ENCODE data around the gene GPR25. TPM values are rescaled to one million over a fixed set of nuclear protein-coding genes. Genes with fewer than 3 reads are reported as not detected.

The GPR25 gene
- total RNA-seq, 1 experiment from 2014 or later, result not detected

DNA sequence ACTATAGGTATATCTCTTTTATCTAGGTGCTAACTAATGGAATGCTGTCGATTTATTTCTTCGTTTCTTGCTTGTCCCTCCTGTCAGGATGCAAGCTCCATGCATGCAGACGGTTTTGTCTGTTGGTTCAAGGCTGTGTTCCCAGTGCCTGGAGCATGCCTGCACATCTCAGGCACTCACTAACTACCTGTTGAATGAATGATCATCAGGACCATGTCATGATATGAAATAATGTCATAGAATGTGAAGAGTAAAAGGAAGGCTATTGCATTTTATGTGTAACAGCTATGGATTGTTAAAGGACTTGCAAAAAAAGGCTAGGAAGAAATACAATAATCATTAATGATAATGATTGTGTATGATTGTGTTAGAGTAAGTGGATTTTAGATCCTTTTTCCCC lies 4.2 kb downstream of the GPR25 start:
- Histone ChIP-seq H3K27ac (ENCODE audit: low read length) (no peak overlapping the region), H3K9ac (ENCODE audit: low read length) (no peak overlapping the region), H3K4me1 (ENCODE audit: low read length) (no peaks in the 10 kb centered on the region), H3K36me3 (ENCODE audit: insufficient read depth, low read length) (no peaks in the 10 kb centered on the region), H3K4me2 (ENCODE audit: low read depth, low read length, poor library complexity, severe bottlenecking) (no peak overlapping the region), H3K9me2 (replicated peaks; ENCODE audit: insufficient read depth, low read length) (no peaks in the 10 kb centered on the region), H3K4me3 (ENCODE audit: low read length) (no peak overlapping the region), H3K27me3 (ENCODE audit: low read length) (no peaks in the 10 kb centered on the region), H3K9me3 (ENCODE audit: low read length) (no peaks in the 10 kb centered on the region), H2AFZ (ENCODE audit: low read length) (no peak overlapping the region), H3K79me2 (ENCODE audit: low read length) (no peaks in the 10 kb centered on the region), H4K20me1 (ENCODE audit: insufficient read depth, low read depth, low read length) (no peaks in the 10 kb centered on the region)
- no peak for DNase-seq

DNA sequence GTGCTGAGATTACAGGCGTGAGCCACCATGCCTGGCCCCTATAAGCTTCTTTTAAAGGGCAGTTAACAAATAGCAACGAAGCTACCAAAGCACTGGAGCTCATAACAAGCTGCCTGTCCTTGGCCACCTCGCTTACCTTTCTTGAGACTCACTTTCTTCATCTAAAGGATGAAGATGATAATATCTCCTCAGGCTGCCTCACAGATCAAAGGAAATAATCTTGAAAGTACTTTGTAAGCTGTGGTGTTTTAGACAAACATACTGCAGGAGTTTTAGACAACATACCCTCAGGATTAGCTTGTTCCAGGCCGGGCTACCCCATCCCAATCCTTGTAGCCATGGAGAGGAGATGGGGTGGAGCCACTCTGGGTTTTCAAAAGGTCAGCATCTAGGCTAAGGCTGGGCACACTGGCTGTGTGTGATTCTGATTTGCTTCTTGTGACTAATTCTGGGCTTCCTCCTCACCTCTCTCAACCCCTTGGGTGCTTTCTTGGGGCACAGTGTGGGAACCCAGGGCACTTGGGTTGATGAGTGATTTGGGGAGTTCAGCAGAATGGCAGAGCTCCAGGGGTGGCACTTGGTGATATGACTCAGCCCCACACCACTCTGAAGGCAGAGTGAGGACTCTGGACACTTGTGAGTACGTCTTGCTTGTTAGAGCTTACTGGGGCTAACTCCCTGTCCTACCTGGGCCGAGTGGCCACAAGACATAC lies 5.2 kb downstream of the GPR25 start:
- no peaks in the 10 kb centered on the region for H3K27me3 ChIP-seq (ENCODE audit: low read length)
- H3K27ac ChIP-seq (ENCODE audit: low read length), result no peak overlapping the region
- no peaks in the 10 kb centered on the region for H3K9me3 ChIP-seq (ENCODE audit: low read length)
- no peak overlapping the region for H3K4me3 ChIP-seq (ENCODE audit: low read length)
- no peak overlapping the region for H3K9ac ChIP-seq (ENCODE audit: low read length)
- no peak overlapping the region for H2AFZ ChIP-seq (ENCODE audit: low read length)
- no peak for DNase-seq
- H4K20me1 ChIP-seq (ENCODE audit: insufficient read depth, low read depth, low read length), result no peaks in the 10 kb centered on the region
- no peaks in the 10 kb centered on the region for H3K9me2 ChIP-seq (replicated peaks; ENCODE audit: insufficient read depth, low read length)
- no peaks in the 10 kb centered on the region for H3K4me1 ChIP-seq (ENCODE audit: low read length)
- no peaks in the 10 kb centered on the region for H3K36me3 ChIP-seq (ENCODE audit: insufficient read depth, low read length)
- H3K79me2 ChIP-seq (ENCODE audit: low read length), result no peaks in the 10 kb centered on the region
- no peak overlapping the region for H3K4me2 ChIP-seq (ENCODE audit: low read depth, low read length, poor library complexity, severe bottlenecking)

DNA sequence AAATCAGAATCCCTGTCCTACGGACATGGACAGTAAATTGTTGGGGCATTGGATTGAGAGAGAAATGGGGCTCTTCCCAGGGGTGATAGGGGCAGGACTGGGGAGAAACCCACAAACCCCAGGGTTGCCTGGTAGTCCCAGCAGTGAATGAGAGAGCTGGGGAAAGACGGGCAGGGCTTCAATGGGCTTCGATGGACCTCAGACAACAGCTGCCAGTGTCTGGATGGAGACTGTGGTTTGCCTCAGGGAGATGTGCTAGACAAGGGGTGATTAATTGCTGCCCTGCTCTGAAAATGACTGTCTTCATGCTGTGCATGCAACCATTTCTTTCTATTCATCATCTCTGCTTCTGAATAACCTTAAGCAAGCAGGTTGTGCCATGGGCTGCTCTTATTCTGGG lies 7.4 kb downstream of the GPR25 start:
- DNase-seq, result no peak
- Histone ChIP-seq H3K27me3 (ENCODE audit: low read length) (no peaks in the 10 kb centered on the region), H4K20me1 (ENCODE audit: insufficient read depth, low read depth, low read length) (no peaks in the 10 kb centered on the region), H2AFZ (ENCODE audit: low read length) (no peak overlapping the region), H3K4me1 (ENCODE audit: low read length) (no peaks in the 10 kb centered on the region), H3K4me3 (ENCODE audit: low read length) (no peak overlapping the region), H3K27ac (ENCODE audit: low read length) (no peak overlapping the region), H3K9me2 (replicated peaks; ENCODE audit: insufficient read depth, low read length) (no peaks in the 10 kb centered on the region), H3K79me2 (ENCODE audit: low read length) (no peaks in the 10 kb centered on the region), H3K9ac (ENCODE audit: low read length) (no peak overlapping the region), H3K36me3 (ENCODE audit: insufficient read depth, low read length) (no peaks in the 10 kb centered on the region), H3K9me3 (ENCODE audit: low read length) (no peaks in the 10 kb centered on the region), H3K4me2 (ENCODE audit: low read depth, low read length, poor library complexity, severe bottlenecking) (no peak overlapping the region)

DNA sequence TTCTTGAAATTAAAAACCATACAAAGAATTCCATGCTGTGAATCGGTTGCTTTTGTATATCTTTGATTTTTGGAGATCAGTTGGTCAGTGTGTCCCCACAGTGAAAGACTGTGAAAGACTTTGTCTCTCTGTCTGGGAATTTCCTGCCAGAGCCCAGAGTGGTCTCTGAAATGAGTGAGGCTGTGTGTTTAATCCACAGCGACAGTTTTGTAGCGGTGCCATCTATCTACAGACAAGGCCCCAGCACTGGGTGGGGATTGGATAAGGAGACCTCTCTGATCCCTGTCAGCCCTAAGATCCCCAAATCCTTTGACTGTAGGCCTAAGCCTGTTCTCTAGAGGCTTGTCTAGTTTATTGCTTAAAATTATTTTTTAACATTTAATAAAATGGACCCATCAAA lies 10.3 kb downstream of the GPR25 start:
- H3K79me2 ChIP-seq (ENCODE audit: low read length), result no peaks in the 10 kb centered on the region
- no peak overlapping the region for H3K4me3 ChIP-seq (ENCODE audit: low read length)
- no peak overlapping the region for H3K27ac ChIP-seq (ENCODE audit: low read length)
- H3K36me3 ChIP-seq (ENCODE audit: insufficient read depth, low read length), result no peaks in the 10 kb centered on the region
- H3K4me2 ChIP-seq (ENCODE audit: low read depth, low read length, poor library complexity, severe bottlenecking), result no peak overlapping the region
- no peaks in the 10 kb centered on the region for H3K9me3 ChIP-seq (ENCODE audit: low read length)
- no peaks in the 10 kb centered on the region for H4K20me1 ChIP-seq (ENCODE audit: insufficient read depth, low read depth, low read length)
- H3K9me2 ChIP-seq (replicated peaks; ENCODE audit: insufficient read depth, low read length), result no peaks in the 10 kb centered on the region
- no peaks in the 10 kb centered on the region for H3K4me1 ChIP-seq (ENCODE audit: low read length)
- H3K27me3 ChIP-seq (ENCODE audit: low read length), result no peaks in the 10 kb centered on the region
- no peak overlapping the region for H2AFZ ChIP-seq (ENCODE audit: low read length)
- no peak for DNase-seq
- H3K9ac ChIP-seq (ENCODE audit: low read length), result no peak overlapping the region

DNA sequence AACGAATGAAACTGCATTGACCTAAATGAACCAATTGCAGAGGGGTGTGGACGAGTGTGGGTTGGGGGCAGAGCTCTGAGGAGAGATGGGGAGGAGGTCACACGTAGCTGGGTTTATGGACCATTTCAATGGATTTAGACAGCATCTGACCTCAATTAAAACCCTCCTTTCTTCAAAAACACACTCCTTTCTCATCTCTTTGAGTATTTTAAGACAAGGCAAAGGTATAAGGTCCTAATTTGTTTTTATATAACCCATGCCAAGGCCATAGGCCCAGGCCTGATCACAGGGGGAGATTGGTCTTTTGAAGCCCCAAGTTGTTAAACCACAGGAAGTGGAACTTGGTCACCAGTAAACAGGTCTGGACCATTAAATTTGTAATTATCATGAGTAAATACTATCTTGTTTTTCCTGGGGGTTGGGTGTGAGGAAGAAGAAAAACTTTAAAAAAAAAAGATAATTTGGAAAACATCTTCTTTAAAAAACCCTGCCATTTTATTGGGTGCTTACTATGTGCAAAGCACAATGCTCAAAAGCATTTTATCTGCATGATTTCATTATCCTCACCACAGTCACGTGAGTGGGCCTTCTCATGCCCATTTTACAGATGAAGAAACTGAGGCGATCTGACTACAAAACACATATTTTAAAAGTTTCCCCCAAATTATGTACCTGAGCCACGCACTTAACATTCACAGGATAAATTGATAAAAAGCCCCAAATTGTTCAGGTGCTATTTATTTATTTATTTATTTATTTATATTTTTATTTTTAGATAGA lies 13.0 kb downstream of the GPR25 start:
- Histone ChIP-seq H4K20me1 (ENCODE audit: insufficient read depth, low read depth, low read length) (no peaks in the 10 kb centered on the region), H3K4me1 (ENCODE audit: low read length) (no peaks in the 10 kb centered on the region), H2AFZ (ENCODE audit: low read length) (no peak overlapping the region), H3K4me2 (ENCODE audit: low read depth, low read length, poor library complexity, severe bottlenecking) (no peak overlapping the region), H3K27ac (ENCODE audit: low read length) (no peak overlapping the region), H3K27me3 (ENCODE audit: low read length) (no peaks in the 10 kb centered on the region), H3K4me3 (ENCODE audit: low read length) (no peak overlapping the region), H3K36me3 (ENCODE audit: insufficient read depth, low read length) (no peaks in the 10 kb centered on the region), H3K9me3 (ENCODE audit: low read length) (no peaks in the 10 kb centered on the region), H3K79me2 (ENCODE audit: low read length) (no peaks in the 10 kb centered on the region), H3K9me2 (replicated peaks; ENCODE audit: insufficient read depth, low read length) (no peaks in the 10 kb centered on the region), H3K9ac (ENCODE audit: low read length) (no peak overlapping the region)
- DNase-seq, result no peak

DNA sequence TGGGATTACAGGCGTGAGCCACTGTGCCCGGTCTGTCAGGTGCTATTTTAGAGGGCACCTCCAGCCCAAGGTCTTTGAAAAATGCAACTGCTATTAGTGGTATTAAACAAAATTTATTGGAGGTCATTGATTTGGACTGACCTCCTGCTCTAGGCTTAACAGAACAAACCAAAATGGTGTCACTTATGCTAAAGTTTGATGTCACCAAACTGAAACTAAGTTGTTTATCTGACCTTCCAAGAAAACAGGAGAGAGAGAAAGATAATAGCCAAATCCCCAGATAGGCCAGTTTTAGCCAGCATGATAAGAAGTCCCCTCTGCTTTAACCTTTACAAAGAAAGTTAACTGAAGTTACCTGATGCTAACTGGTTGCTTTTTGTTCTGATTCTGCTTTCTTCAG lies 13.8 kb downstream of the GPR25 start:
- Histone ChIP-seq H3K4me2 (ENCODE audit: low read depth, low read length, poor library complexity, severe bottlenecking) (no peak overlapping the region), H4K20me1 (ENCODE audit: insufficient read depth, low read depth, low read length) (no peaks in the 10 kb centered on the region), H3K27ac (ENCODE audit: low read length) (no peak overlapping the region), H3K4me1 (ENCODE audit: low read length) (no peaks in the 10 kb centered on the region), H3K27me3 (ENCODE audit: low read length) (no peaks in the 10 kb centered on the region), H3K9me2 (replicated peaks; ENCODE audit: insufficient read depth, low read length) (no peaks in the 10 kb centered on the region), H3K36me3 (ENCODE audit: insufficient read depth, low read length) (no peaks in the 10 kb centered on the region), H3K9me3 (ENCODE audit: low read length) (no peaks in the 10 kb centered on the region), H3K9ac (ENCODE audit: low read length) (no peak overlapping the region), H3K4me3 (ENCODE audit: low read length) (no peak overlapping the region), H3K79me2 (ENCODE audit: low read length) (no peaks in the 10 kb centered on the region), H2AFZ (ENCODE audit: low read length) (no peak overlapping the region)
- no peak for DNase-seq

DNA sequence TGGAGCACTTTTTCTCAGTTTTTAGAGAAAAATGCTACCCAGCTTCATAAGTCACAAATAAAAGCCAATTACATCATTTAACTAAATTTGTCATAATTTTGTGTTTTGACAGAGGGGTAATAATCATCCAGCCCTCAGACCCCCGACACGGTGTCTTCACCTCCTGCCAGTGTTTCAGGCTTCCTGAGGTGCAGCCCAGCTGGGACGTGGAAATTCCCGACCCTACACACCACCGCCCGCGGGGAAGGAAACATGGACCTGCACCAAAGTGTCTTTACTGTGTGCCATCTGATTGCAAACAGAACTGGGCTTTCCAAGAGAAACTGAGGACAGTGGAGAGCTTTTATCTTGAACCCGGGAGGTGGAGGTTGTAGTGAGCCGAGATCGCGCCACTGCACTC lies 14.3 kb downstream of the GPR25 start:
- H3K27me3 ChIP-seq (ENCODE audit: low read length), result no peaks in the 10 kb centered on the region
- H3K9me2 ChIP-seq (replicated peaks; ENCODE audit: insufficient read depth, low read length), result no peaks in the 10 kb centered on the region
- no peak for DNase-seq
- no peaks in the 10 kb centered on the region for H3K4me1 ChIP-seq (ENCODE audit: low read length)
- no peaks in the 10 kb centered on the region for H3K36me3 ChIP-seq (ENCODE audit: insufficient read depth, low read length)
- no peak overlapping the region for H3K27ac ChIP-seq (ENCODE audit: low read length)
- H3K79me2 ChIP-seq (ENCODE audit: low read length), result no peaks in the 10 kb centered on the region
- H3K9me3 ChIP-seq (ENCODE audit: low read length), result no peaks in the 10 kb centered on the region
- no peak overlapping the region for H3K9ac ChIP-seq (ENCODE audit: low read length)
- H3K4me2 ChIP-seq (ENCODE audit: low read depth, low read length, poor library complexity, severe bottlenecking), result no peak overlapping the region
- no peaks in the 10 kb centered on the region for H4K20me1 ChIP-seq (ENCODE audit: insufficient read depth, low read depth, low read length)
- H2AFZ ChIP-seq (ENCODE audit: low read length), result no peak overlapping the region
- H3K4me3 ChIP-seq (ENCODE audit: low read length), result no peak overlapping the region

DNA sequence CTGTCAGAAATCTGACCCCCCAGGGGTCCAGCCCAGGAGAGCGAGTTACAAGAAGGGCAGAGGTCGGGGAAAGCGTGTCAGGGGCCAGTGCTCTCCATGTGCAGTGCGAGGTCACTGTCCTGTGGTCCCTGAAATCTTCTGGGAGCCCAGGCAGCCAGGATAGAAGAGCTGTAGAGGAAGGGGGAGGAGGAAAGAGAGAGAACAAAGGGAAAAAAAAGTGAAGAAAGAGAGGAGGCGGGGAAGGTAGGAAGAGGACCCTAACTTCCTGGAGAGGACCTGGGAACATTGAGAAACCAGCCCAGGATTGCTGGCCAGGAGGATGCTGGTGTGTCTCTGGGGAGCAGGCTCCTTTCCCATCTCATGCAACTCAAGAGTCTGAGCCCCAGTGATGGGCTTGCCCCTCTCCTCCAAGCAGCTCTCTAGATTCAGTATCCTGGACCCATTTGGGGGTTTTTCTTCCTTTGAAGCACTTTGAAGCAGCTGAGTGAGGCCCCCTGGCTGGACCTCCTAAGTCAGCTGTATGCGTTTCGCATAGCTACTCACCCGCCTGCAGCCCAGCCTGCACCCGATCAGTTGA lies 15.1 kb downstream of the GPR25 start:
- H3K27ac ChIP-seq (ENCODE audit: low read length), result no peak overlapping the region

More for the DNA sequence above, 15.1 kb downstream of the GPR25 start:
- H3K27me3 ChIP-seq (ENCODE audit: low read length), result no peaks in the 10 kb centered on the region
- H3K4me3 ChIP-seq (ENCODE audit: low read length), result no peak overlapping the region
- H3K36me3 ChIP-seq (ENCODE audit: insufficient read depth, low read length), result no peaks in the 10 kb centered on the region
- H3K79me2 ChIP-seq (ENCODE audit: low read length), result no peaks in the 10 kb centered on the region
- no peaks in the 10 kb centered on the region for H3K4me1 ChIP-seq (ENCODE audit: low read length)
- H3K9me2 ChIP-seq (replicated peaks; ENCODE audit: insufficient read depth, low read length), result no peaks in the 10 kb centered on the region
- H4K20me1 ChIP-seq (ENCODE audit: insufficient read depth, low read depth, low read length), result no peaks in the 10 kb centered on the region
- no peak overlapping the region for H3K4me2 ChIP-seq (ENCODE audit: low read depth, low read length, poor library complexity, severe bottlenecking)
- H3K9ac ChIP-seq (ENCODE audit: low read length), result no peak overlapping the region
- no peak overlapping the region for H2AFZ ChIP-seq (ENCODE audit: low read length)
- no peaks in the 10 kb centered on the region for H3K9me3 ChIP-seq (ENCODE audit: low read length)
- DNase-seq, result no peak
